SKM-1 treated with dmso at 0.1 percent for 144 hours (cell line): Measurements from ENCODE around the gene PTPRT.

Experiments
- DNase-seq: peaks from one replicate; lab custom pipeline; 2025; ENCODE audit not compliant: unreplicated experiment; lab: John Stamatoyannopoulos, UW

PTPRT gene

DNA sequence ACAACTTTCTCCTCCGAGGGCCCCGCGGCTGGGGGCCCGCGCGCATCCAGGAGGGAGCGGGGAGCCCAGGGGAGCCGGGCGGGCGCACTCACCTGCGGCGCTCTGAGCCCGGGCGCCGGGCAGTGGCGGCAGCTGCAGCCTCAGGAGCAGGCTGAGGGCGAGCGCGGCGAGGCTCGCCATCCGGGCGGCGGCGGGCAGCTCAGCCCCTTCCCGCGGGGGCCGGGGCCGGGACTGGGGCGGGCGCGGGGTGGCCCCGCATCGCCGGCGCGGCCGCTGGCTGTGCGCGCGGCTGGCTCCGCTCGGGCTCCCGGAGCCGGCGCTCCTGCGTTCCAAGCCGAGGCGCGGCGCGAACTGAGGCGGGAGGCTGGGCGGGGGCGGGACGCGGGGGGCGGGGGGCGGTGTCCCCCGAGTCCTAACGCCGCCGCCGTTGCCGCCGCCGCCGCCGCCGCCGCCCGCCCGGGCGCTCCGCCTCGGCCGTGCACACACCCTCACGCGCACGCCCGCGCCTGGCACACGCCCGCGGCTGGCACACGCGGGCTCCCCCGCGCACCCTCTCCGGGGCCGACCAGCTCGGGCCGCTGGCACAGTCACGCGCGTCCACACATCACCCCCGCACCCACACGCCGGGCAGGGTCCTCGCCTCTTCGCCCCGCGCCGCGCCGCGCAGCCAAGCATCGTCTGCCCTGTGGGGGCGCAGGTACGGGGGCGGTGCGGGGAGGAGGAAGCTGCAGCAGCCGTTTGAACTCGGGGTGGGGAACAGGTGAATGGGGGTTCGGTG lies at the start of gene PTPRT:
Gene PTPRT, minus strand, starts transcription at position 353 of the 778 bp plus-strand sequence. Its CDS starts 173 bp downstream, at position 180.
- DNase-seq: no peak

DNA sequence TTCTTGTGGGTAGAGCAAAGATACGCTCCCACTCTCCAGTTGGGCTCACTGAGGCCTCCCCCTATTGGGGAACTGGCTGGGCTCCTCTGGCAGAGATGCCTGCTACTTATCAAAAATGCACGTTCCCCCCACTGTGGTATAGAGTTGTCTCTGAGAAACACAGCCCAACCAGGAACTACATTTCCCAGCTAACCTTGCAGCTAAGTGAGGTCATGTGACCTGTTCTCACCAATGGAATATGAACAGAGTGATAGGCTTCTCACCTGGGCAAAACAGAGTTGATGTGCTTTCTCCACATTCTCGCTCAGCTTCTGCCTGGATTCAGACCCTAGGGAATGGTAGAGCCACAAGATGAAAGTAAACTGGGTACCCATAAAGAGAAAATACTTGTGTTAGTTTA lies 49.1 kb upstream of the PTPRT start:
- no peak for DNase-seq

DNA sequence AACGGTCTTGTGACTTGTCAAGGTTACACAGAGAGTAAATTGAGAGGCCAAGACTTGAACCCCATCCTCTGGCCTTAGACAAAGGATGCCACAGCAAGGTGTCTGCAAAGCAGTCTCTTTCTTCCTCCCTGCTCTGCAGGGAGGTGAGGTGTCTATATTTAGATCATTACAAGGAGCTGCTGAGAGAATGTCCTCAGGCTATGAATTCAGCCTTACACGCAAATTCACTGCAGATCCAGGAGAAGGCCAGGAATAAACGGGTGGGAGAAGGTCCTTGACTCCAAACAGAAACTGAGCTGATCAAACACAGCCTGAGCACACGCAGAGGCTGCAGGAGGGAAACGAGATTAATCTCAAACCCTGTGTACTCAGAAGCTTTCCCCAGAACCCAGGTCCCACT lies 48.6 kb upstream of the PTPRT start:
- no peak for DNase-seq

DNA sequence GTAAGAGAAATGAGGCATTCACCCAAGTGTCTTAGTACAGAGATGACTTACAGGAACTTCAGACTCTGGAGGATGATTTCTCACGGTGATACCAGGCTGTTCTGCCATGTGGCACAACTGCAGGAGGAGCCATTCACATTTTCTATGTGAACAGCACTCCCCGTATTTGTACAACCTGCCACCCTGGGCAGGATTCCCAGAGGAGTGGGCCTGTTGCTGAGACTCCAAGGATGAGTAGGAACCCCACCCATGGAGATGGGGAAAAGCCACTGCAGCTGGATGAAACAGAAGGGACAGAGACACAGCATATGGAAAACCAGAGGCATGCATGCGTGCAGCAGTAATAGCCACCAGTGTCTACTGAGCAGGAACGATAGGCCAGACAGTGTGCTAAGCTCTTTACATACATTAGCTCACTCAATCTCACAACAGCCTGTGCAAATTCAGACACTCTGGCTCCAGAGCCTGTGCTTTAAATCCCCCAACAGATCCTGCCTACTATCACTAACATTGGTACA lies 48.0 kb upstream of the PTPRT start:
- no peak for DNase-seq

DNA sequence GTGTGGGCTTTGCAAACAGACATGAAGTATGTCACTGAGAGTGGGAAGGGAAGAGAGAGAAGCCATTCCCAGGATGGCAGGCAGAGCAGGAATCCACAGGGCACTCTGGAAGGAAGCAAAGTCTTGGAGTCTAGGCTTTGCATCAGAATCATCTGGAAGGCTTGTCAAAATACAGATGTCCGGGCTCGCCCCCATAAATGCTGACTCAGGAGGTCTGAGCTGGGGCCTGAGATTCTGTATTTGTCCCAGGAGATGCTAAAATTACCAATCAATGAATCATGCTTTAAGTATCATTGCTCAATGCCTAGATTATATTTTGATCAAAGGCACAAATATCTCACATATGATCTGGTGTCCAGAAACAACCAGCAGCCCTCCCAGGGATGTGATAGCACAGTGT lies 46.3 kb upstream of the PTPRT start:
- DNase-seq: no peak

DNA sequence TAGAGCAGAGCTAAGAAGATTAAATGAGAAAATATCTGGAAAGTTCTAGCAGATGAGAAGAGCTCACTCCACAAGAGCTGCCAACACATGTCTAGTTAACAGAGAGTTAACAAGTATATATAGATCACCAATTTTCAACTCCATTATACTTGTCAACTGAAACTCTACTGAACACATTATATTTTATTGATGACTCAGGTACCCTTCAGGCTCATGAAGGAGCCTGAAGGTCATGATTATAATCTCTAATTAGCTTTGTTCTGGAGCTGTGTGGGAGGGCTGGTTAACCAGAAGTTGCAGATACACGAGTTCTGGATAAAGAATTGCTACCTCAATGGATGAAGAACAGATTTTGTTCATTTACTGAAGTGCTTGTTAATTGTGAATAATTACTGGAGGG lies 42.1 kb upstream of the PTPRT start:
- DNase-seq: no peak

DNA sequence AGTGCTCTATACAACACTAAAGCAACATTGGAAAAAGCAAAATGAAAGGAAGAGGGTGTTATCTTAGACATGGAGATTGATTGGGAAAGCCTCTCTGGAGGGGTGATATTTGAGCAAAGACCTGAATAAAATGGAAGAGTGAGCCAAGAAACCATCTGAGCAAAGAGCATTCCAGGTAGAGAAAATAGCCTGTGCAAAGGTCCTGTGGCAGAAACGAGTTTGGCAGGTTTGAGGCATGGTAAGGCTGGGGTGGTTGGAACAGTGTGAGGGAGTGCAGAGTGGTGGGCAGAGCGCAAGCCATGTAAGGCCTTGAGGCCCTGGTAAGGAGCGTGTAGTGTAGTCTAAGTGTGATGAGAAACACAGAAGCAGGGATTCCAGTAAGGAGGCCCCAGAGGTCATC lies 40.0 kb upstream of the PTPRT start:
- DNase-seq: no peak

DNA sequence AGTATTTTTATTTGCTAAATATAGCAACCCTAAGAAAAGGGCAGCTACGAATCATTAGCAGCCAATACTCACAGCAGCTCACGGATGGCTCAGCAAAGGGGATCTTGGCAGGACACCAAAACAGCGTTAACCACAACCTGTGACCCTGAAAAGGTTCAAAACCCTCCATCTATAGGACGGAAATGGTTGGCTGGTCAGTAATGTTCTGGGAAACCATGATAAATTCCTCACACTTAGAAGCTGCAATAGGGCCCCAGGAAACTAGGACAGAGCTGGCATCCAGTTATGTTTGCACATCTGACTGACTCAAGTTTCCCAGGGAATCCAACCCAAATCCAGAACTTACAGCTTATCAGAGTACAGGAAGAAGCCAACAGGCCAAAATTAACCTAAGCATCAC lies 30.9 kb upstream of the PTPRT start:
- no peak for DNase-seq

DNA sequence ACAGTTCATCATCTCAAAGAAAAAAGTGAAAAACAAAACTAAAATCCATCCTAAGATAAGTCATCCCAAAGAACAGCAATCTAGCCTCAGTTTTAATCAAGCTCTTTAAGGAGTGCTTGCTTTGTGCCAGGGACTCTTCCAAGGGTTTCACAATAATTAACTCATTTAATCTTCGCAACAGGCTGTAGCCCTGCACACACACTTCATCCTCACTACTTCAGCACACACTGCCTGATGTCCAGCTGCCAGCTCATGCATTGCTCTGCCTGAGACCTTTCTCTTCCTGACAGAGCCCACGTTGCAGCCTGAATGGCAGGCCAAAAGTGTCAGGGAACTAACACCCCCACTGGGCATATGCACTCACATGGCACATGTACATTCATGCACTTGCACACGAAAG lies 21.2 kb upstream of the PTPRT start:
- no peak for DNase-seq

DNA sequence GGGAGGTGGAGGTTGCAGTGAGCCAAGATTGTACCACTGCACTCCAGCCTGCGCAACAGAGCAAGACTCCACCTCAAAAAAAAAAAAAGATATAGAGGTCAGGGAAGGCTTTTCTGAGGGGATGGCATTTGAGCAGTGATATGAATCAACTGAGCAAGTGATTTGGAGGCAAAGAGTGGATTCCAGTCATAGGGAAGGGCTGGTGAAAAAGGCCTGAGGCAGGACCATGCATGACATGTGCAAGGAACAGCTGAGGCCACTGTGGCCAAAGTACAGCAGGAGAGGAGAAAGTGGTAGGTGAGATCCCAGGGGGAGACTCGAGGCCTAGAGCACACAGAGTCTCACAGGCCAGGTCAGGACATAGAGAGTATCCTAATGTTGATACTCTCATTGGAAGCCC lies 20.1 kb upstream of the PTPRT start:
- no peak for DNase-seq

DNA sequence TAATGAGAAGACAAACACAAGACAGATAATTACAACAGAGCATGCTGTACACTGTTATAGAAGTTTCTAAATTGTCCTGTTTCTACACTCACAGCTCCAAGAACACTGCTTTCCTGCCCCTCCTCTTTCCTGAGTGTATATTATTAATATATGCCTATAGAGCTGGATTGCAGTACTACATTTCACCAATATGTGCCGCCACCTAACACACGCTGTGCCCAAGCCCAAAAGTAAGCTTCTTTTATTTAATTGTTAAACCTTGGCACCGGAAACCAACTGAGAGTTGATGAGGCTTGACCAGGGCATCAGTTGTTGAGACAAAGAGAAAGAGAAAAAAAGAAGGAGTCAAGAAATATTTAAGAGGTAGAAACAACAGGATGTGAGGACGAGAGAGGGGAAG lies 16.0 kb upstream of the PTPRT start:
- DNase-seq: no peak

DNA sequence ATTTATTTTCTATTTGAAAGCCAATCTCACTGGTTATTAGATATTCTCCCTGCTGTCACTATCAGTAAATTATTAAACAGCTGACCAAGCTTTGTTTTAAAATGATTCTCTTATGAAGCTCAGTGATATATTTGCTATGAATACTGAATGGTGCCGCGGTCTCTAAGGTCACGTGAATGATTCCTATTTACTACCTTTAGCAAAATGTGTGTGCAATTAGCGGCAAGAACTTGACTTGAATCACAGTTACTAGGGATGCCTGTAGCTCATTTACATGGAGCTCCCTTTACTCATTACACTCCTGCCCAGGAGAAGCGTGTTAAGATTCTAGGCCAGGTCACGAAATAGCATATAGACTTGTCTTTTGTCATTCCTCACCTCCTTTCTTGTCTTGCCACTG lies 12.4 kb upstream of the PTPRT start:
- DNase-seq: no peak

DNA sequence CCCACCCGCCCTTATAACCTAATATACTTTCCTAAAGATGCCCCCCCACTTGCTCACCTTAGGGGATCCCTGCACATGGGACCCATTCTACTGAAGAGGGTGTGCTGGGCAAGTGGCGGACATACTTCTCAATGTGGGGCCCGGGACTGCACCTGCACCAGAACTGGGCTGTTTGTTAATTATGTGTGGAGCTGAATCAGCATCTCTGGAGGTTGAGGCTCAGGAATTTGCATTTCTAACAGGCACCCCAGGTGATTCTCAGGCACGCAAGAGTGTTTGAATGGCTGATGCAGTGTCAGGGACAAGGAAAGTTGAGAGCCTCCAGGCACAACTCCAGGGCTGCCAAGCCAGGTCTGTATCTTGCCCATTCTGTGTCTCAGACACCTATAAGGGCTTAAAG lies 8.9 kb upstream of the PTPRT start:
- DNase-seq: no peak

DNA sequence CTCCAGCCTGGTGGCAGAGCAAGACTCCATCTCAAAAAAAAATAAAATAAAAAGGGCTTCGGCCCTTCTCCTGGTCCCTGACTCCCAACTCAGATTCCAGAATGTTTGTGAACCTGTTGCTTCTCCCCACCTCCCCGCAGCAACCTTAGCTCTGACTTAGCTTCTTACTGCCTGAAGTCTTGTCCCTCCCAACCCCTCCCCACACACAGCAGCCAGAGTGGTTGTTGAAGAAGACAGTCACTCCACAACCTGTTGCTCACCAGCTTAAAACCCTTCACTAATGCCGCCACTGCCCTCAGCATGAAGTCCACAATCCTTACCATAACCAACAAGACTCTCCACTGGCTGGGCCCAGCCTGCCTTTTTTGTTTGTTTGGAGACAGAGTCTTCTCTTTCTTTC lies 6.5 kb upstream of the PTPRT start:
- DNase-seq: no peak

DNA sequence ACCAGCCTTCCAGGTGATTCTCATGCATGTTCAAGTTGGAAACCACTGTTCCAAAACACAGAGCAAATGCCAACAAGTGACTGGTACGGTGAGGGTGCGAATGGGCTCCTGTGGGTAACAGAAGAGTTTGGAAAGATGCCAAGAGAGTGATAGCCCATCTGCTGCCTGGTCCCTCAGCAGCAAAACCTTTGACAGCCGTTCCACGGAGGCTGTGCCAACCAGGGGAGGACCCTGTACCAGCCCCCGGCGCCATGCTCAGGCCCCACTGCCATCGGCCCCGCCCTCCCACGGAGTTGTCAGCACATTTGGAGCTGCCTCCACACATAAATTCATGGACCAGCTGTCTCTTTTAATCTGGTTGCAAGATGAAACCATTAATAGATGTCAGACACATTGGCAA lies 4.4 kb upstream of the PTPRT start:
- DNase-seq: no peak

DNA sequence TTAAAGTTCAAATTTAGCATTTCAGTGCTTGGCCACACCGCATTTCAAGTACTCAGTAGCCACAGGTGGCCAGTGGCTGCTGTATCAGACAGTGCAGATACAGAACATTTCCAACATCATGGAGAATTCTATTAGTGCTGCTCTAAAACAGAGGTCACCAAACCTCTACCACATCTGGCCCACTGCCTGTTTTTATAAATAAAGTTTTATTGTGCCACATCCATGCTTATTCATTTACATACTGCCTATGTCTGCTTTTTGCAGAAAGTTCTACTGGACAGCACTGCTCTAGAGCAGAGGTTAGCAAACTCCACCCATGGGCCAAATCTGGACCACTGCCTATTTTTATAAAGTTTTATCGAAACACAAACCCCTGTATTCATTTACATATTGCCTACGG lies 3.7 kb upstream of the PTPRT start:
- DNase-seq: no peak

DNA sequence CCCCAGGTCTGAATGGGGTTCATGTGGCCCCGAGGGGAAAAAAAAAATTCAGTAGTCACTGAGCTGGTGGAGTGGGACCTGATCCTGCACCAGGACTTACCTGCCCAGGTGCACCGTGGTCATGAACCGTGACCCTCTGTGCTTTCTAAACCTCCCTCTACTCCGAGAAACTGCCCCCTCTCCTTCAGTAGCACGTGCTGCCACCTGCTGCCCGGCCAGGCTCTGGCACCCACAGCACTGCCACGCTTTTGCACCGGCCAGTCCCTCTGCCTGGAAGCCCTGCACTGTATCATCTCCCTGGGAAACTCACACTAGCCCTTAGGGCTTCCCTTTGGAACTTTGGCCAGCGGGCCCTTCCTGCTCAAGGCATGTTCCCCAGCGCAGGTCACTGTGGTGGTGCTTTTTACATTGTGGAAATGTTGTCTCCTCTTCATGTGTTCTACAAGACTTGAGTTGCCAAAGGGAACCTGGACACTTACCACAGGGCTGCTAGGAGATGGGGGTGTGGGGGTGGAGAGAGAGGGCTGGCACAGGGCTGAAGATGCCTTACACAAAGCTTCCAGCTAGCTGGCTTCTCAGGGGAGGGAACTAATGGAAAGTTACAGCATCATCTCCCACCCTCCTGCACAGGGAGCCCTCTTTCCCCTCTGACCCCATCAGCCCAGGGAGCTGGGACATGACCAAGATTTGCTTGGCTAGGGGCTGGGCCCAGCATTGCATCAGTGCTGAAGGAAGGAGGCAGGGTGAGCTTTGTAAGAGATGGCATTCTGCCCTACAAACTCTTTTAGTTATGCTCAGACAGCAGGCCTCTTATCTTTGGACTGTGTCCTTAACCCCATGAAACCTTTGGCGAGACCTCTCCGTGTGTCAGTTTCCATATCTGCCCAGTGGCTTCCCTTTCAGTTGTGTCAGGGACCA lies 2.5 kb upstream of the PTPRT start:
- no peak for DNase-seq

DNA sequence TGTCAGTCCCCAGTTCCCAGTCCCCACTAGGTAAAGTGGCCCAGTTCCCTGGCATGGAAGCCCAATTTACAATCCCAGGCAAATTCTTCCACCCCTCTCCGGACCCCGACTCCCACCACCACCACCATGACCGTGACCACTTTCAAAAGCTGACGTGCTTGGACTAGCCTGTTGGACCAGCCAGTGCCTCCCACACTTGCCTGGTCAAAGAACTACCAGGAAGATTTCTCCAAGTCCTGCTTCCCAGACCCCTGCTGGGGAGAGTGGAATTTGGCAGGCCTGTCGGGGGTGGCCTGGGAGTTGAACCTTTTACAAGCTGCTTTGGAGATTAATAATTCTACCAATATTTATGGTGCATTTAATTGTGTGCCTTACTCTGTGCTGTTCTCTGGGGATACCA lies 1.4 kb upstream of the PTPRT start:
- DNase-seq: no peak

DNA sequence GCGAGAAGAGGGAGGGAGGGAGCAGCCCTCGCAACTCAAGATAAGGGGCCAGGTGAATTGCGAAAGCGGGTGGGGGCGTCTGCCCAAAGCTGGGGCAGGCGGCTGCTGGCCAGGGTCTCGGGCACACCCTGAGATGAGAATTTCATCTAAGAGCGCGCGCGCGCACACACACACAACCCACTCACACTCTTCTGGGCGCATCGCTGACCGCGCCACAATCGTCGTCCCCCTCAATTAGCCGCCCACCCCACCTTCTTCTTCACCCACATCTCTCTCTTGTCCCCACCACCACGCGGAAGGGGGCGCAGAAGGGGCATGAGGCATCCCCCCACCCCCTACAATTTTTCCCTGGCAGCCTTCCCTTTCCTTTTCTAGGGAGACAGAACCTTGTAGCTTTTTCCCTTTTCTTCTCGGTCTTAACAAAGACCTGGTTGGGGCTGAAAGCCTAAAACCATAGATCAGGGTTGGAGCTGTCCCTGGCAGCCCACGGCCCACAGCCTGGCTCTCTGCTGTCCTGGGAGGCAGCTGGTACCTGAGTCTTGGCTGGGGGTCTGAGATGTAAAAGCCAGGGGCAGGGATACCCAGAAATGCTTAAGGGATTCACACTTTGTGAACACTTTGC lies 737 bp upstream of the PTPRT start:
- no peak for DNase-seq

DNA sequence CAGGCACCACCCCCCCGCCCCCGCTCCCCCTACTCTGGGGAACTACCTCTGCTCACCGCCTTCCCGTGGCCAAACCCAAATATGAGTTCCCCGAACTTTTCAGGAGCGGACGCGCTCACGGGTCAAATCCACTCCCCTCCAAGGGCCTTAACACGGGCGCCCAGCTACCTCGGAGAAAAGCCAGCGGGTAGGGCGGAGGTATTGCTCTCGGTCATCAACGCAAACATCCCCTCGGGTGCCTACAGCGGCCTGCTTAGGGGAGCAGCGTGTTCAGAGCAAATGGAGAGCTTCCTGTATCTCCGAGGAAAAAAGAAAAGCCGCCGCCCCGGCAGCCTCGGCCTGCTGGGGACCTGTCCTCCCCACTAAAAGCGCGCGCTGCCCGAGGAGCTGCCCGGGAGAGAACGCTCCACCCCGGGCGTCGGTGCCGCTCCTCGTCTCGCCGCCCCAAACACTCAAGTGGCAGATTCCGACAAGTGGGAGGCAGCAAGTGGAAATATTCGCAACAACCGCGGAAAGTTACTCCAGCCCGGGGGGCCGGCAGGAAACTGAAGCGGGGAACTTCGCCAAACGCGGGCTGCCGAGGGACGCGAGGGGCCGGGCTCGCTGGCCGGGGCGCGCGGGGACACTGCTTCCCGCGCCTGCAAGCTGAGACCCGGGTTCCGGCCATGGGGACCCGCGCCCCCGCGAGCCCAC lies 699 bp downstream of the PTPRT start:
- no peak for DNase-seq

DNA sequence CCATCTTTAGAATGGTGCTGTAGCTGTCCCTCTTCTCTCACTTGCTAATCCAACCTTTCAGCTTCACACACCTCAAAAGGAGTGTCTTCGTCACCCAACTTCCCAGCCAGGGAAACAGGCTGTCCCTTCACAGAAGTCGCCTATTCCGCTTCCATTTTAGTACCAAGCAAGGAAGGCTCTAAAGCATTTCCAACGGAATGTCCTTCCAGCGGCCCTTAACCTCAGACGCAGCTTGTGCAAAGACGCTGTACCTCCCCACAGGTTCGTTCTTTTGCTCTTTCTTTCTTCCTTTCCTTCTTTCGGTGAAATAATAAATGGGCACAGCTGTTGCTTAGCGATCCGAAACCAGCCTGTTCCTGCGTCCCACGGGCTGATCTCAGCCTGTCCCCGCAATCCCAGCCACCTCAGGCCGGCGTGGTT lies 1.5 kb downstream of the PTPRT start:
- no peak for DNase-seq
